CD14-positive monocyte (primary cell): ENCODE measurements around the gene ELF3. TPM values are rescaled to one million over a fixed set of nuclear protein-coding genes. Genes with fewer than 3 reads are reported as not detected.

ENCODE experiments used
- DNase-seq, 3 donors: peaks; one replicate each; pipeline ENCODE4 v3.0.0-alpha.2; 2011 to 2022
- H2AFZ ChIP-seq: 2 replicates; pipeline ENCODE4 v1.6.0; 2012; ENCODE audit warnings: mild to moderate bottlenecking, low read depth, low read length, inconsistent platforms; ENCODE audit not compliant: insufficient read depth, poor library complexity, severe bottlenecking
- H3K27ac ChIP-seq, 2 donors: 1 replicate in 1 of 2; 2 replicates in 1 of 2; pipeline ENCODE4 v1.5.1; 2012 to 2013; ENCODE audit warnings: low read length in 2 of 2, control low read depth in 1 of 2, inconsistent platforms in 1 of 2, low read depth in 1 of 2, mild to moderate bottlenecking in 1 of 2
- H3K27me3 ChIP-seq, 2 donors: one replicate each; pipeline versions ENCODE4 v1.6.0 to v1.6.1; 2011 to 2013; ENCODE audit warnings: low read length in 2 of 2; ENCODE audit not compliant: control insufficient read depth in 2 of 2, insufficient read depth in 2 of 2
- H3K36me3 ChIP-seq, 2 donors: replicated peaks in 1 of 2; 1 replicate in 1 of 2; 2 replicates in 1 of 2; pipeline versions ENCODE4 v1.5.1 to v1.6.1; 2012 to 2013; ENCODE audit warnings: low read length in 2 of 2, control low read depth in 1 of 2, inconsistent platforms in 1 of 2, mild to moderate bottlenecking in 1 of 2; ENCODE audit not compliant: insufficient read depth in 2 of 2, control insufficient read depth in 1 of 2
- H3K4me1 ChIP-seq, 2 donors: 1 replicate in 1 of 2; 2 replicates in 1 of 2; pipeline versions ENCODE4 v1.5.1 to v1.6.1; 2012 to 2013; ENCODE audit warnings: low read length in 2 of 2, control low read depth in 1 of 2, inconsistent platforms in 1 of 2, mild to moderate bottlenecking in 1 of 2, moderate library complexity in 1 of 2; ENCODE audit not compliant: insufficient read depth in 2 of 2, control insufficient read depth in 1 of 2
- H3K4me2 ChIP-seq: replicated peaks from 2 replicates; pipeline ENCODE3; 2012; ENCODE audit warnings: low read length, moderate library complexity, mild to moderate bottlenecking; ENCODE audit not compliant: poor library complexity, severe bottlenecking; ENCODE audit errors: extremely low read depth
- H3K4me3 ChIP-seq, 3 experiments: fragments of 200-600 bp in 1 of 3; sonication (generic) in 1 of 3; replicated peaks in 1 of 3; 1 replicate in 2 of 3; 2 replicates in 1 of 3; pipeline ENCODE4 v1.5.1; 2011 to 2013; ENCODE audit warnings: low read length in 3 of 3, mild to moderate bottlenecking in 3 of 3, control low read depth in 2 of 3, low read depth in 2 of 3, inconsistent platforms in 1 of 3, moderate library complexity in 1 of 3
- H3K79me2 ChIP-seq: 2 replicates; pipeline ENCODE4 v1.6.0; 2012; ENCODE audit warnings: mild to moderate bottlenecking, control low read depth, inconsistent platforms, low read length, moderate library complexity; ENCODE audit not compliant: insufficient read depth
- H3K9ac ChIP-seq: 2 replicates; pipeline ENCODE4 v1.6.0; 2017; ENCODE audit warnings: low read length, mild to moderate bottlenecking; ENCODE audit not compliant: insufficient read depth, poor library complexity, severe bottlenecking
- H3K9me3 ChIP-seq, 2 donors: replicated peaks in 1 of 2; 1 replicate in 1 of 2; 2 replicates in 1 of 2; pipeline versions ENCODE4 v1.5.1 to v1.6.1; 2012 to 2013; ENCODE audit warnings: low read length in 2 of 2, control low read depth in 1 of 2; ENCODE audit not compliant: control insufficient read depth in 1 of 2, insufficient read depth in 1 of 2
- H4K20me1 ChIP-seq: 2 replicates; pipeline ENCODE4 v1.6.0; 2012; ENCODE audit warnings: mild to moderate bottlenecking, low read length, control low read depth, moderate library complexity; ENCODE audit not compliant: insufficient read depth
- H3K27ac Mint-ChIP-seq, 7 donors: one replicate each; pipeline ENCODE4 v1.8.0; 2020; ENCODE audit warnings: mild to moderate bottlenecking in 7 of 7, mixed read lengths in 7 of 7, moderate library complexity in 6 of 7, inconsistent platforms in 2 of 7
- H3K27me3 Mint-ChIP-seq, 3 donors: one replicate each; pipeline ENCODE4 v1.8.0; 2021 to 2022; ENCODE audit warnings: low read depth in 3 of 3, mild to moderate bottlenecking in 3 of 3, mixed read lengths in 3 of 3, moderate library complexity in 3 of 3, inconsistent platforms in 1 of 3
- H3K36me3 Mint-ChIP-seq, 2 donors: one replicate each; pipeline ENCODE4 v1.8.0; 2020; ENCODE audit warnings: mixed read lengths in 2 of 2, inconsistent platforms in 1 of 2, mild to moderate bottlenecking in 1 of 2
- H3K4me1 Mint-ChIP-seq: one replicate; pipeline ENCODE4 v1.8.0; 2020; ENCODE audit warnings: mild to moderate bottlenecking, mixed read lengths
- H3K4me3 Mint-ChIP-seq, 2 donors: one replicate each; pipeline ENCODE4 v1.8.0; 2020; ENCODE audit warnings: mild to moderate bottlenecking in 2 of 2, mixed read lengths in 2 of 2, moderate library complexity in 1 of 2
- H3K9me3 Mint-ChIP-seq, 7 donors: one replicate each; pipeline ENCODE4 v1.8.0; 2020 to 2022; ENCODE audit warnings: mixed read lengths in 7 of 7, mild to moderate bottlenecking in 6 of 7, moderate library complexity in 6 of 7, inconsistent platforms in 2 of 7
- CTCF ChIP-seq: fragments of 200-600 bp; IDR thresholded peaks from one replicate; pipeline ENCODE4 v1.8.0; 2022; ENCODE audit warnings: antibody characterized with exemption, mild to moderate bottlenecking
- WGBS: methylation state at CpG from one replicate; pipeline ENCODE4 v1.1.5; 2013; ENCODE audit warnings: missing lambda C conversion rate; ENCODE audit not compliant: insufficient coverage; 5-methylcytosine and 5-hydroxymethylcytosine counted together
- intact Hi-C, 2 donors: fragments of 100-400 bp; cut with micrococcal nuclease; formaldehyde crosslinking; loops; one replicate each; pipeline versions ENCODE4 v1.15.0 to v1.15.1; 2023
- polyA plus RNA-seq, 3 donors: library from polyadenylated mRNA; depleted of rRNA in 1 of 3; unstranded in 2 of 3; stranded (reverse) in 1 of 3; fragments of 300-500 nt in 2 of 3; fragments of >200 nt in 1 of 3; fragmentation: Illumina TruSeq in 2 of 3; gene quantifications; 1 replicate in 2 of 3; 2 replicates in 1 of 3; pipeline ENCODE4 v1.2.3, GENCODE V29; 2012 to 2021

Gene ELF3
- polyA plus RNA-seq, 3 donors = 10.2 TPM; not detected in 2

GRCh38 chr1:202047977-202048376, 37.6 kb downstream of the ELF3 start:
- Histone ChIP-seq H3K9ac (no peak overlapping the region), H3K79me2 (no peaks in the 10 kb centered on the region), H3K27ac (no peak overlapping the region), H3K36me3 (no peaks in the 10 kb centered on the region), H3K4me2 (no peak overlapping the region), H3K4me3 (no peak overlapping the region), H4K20me1 (no peaks in the 10 kb centered on the region), H3K9me3 (no peaks in the 10 kb centered on the region), H3K27me3 (no peaks in the 10 kb centered on the region), H2AFZ (no peak overlapping the region), H3K4me1 (no peaks in the 10 kb centered on the region)
- WGBS = no CpG with 5 or more reads among the region's 4 CpGs
- intact Hi-C loops = no loop called here
- H3K4me1 Mint-ChIP-seq = no peaks in the 10 kb centered on the region
- H3K36me3 Mint-ChIP-seq = no peaks in the 10 kb centered on the region
- no peak overlapping the region for H3K27ac Mint-ChIP-seq
- no peak for DNase-seq
- H3K4me3 Mint-ChIP-seq = no peak overlapping the region
- no peak for TF ChIP-seq CTCF
- peaks cover 5 to 13% (median 8%) of the 10 kb centered on the region in 3 donors for H3K27me3 Mint-ChIP-seq
- no peaks in the 10 kb centered on the region for H3K9me3 Mint-ChIP-seq

GRCh38 chr1:202049129-202049528, 38.7 kb downstream of the ELF3 start:
- no peak for DNase-seq
- Histone ChIP-seq H4K20me1 (no peaks in the 10 kb centered on the region), H2AFZ (no peak overlapping the region), H3K9me3 (no peaks in the 10 kb centered on the region), H3K27ac (no peak overlapping the region), H3K4me2 (no peak overlapping the region), H3K79me2 (no peaks in the 10 kb centered on the region), H3K4me1 (no peaks in the 10 kb centered on the region), H3K36me3 (no peaks in the 10 kb centered on the region), H3K4me3 (no peak overlapping the region), H3K9ac (no peak overlapping the region), H3K27me3 (no peaks in the 10 kb centered on the region)
- Mint-ChIP-seq H3K9me3 (no peaks in the 10 kb centered on the region), H3K27me3 (peaks cover 8 to 18% (median 8%) of the 10 kb centered on the region in 3 donors), H3K27ac (no peak overlapping the region), H3K36me3 (no peaks in the 10 kb centered on the region), H3K4me1 (no peaks in the 10 kb centered on the region), H3K4me3 (no peak overlapping the region)
- 74% methylated on average over 2 of the region's 5 CpGs for WGBS
- intact Hi-C loops = no loop called here
- TF ChIP-seq CTCF = no peak
